ENCODE data around the gene AJAP1.

DNA sequence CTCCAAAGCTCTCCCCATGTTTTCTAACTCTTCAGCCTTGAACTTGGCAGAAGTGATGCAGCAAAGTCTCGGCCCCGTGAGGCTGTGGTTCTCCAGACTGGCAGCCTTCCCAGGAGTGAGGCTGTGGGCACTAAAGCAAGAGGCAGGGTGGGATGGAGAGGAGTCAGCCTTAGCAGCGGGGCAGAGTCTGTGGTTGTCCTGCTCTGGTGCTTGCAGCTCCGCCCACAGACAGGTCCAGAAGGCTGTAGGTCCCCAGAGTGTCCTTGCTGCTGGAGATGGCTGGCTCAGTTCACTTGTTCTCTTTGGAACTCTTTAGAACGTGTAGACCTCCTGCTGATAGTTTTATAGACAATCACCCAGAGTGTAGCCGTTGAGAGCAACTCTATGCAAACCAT is 142.6 kb downstream of the AJAP1 start:
- TF ChIP-seq, protein P1, sequence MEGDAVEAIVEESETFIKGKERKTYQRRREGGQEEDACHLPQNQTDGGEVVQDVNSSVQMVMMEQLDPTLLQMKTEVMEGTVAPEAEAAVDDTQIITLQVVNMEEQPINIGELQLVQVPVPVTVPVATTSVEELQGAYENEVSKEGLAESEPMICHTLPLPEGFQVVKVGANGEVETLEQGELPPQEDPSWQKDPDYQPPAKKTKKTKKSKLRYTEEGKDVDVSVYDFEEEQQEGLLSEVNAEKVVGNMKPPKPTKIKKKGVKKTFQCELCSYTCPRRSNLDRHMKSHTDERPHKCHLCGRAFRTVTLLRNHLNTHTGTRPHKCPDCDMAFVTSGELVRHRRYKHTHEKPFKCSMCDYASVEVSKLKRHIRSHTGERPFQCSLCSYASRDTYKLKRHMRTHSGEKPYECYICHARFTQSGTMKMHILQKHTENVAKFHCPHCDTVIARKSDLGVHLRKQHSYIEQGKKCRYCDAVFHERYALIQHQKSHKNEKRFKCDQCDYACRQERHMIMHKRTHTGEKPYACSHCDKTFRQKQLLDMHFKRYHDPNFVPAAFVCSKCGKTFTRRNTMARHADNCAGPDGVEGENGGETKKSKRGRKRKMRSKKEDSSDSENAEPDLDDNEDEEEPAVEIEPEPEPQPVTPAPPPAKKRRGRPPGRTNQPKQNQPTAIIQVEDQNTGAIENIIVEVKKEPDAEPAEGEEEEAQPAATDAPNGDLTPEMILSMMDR (IDR thresholded peaks at IDR 0.05): no peak
- no peak for TF ChIP-seq POLR2A (IDR thresholded peaks at IDR 0.05)

Measured in esophagus squamous epithelium (tissue), 4 donors.